Kidney epithelial cell (primary cell): Measurements from ENCODE around the gene ATP5MK. TPM values are rescaled to one million over a fixed set of nuclear protein-coding genes. Genes with fewer than 3 reads are reported as not detected.

Experiments
- DNase-seq: peaks from one replicate; pipeline ENCODE4 v3.0.0-alpha.2; 2010; ENCODE audit warnings: low read depth
- H3K27me3 ChIP-seq: 2 replicates; pipeline ENCODE4 v1.6.0; 2011; ENCODE audit warnings: low read length; ENCODE audit not compliant: control insufficient read depth, insufficient read depth
- H3K36me3 ChIP-seq: 2 replicates; pipeline ENCODE4 v1.5.1; 2011; ENCODE audit warnings: low read length; ENCODE audit not compliant: control insufficient read depth, insufficient read depth
- H3K4me3 ChIP-seq: 2 replicates; pipeline ENCODE4 v1.5.1; 2011; ENCODE audit warnings: low read depth, mild to moderate bottlenecking, control low read depth, low read length
- total RNA-seq: library from RNA; depleted of rRNA; stranded (reverse); fragments of >200 nt; gene quantifications from 2 replicates; pipeline ENCODE4 v1.2.3, GENCODE V29; 2015
- TF ChIP-seq, protein P1 (sequence below): IDR thresholded peaks from 2 replicates; pipeline ENCODE4 v1.5.1; 2011; ENCODE audit warnings: mild to moderate bottlenecking, moderate library complexity, low read length, control low read depth, inconsistent platforms; ENCODE audit not compliant: insufficient read depth, poor library complexity, severe bottlenecking

ATP5MK gene
- total RNA-seq, 1 donor from 2014 or later = 433 TPM

DNA sequence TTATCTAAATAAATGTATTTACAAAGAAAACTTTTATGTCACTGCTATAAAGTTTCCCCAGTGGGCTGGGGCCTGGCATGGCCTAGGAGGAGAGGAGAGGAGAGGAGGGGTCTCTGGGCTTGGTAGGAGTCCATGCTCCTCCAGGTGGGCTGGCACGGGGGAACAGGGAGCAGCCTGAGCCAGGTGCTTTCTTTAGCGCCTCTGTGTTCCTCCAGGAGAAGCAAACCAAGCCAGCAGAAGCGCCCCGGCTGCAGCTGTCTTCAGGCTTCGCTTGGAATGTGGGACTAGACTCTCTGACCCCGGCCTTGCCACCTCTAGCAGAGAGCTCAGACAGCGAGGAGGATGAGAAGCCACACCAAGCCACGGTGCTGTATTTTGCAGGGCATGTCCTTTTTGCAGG, 45.3 kb upstream of the ATP5MK start:
- Histone ChIP-seq H3K27me3 (no peaks in the 10 kb centered on the region), H3K36me3 (peaks cover 2% of the 10 kb centered on the region), H3K4me3 (no peak overlapping the region)
- DNase-seq = no peak
- TF ChIP-seq, protein P1, sequence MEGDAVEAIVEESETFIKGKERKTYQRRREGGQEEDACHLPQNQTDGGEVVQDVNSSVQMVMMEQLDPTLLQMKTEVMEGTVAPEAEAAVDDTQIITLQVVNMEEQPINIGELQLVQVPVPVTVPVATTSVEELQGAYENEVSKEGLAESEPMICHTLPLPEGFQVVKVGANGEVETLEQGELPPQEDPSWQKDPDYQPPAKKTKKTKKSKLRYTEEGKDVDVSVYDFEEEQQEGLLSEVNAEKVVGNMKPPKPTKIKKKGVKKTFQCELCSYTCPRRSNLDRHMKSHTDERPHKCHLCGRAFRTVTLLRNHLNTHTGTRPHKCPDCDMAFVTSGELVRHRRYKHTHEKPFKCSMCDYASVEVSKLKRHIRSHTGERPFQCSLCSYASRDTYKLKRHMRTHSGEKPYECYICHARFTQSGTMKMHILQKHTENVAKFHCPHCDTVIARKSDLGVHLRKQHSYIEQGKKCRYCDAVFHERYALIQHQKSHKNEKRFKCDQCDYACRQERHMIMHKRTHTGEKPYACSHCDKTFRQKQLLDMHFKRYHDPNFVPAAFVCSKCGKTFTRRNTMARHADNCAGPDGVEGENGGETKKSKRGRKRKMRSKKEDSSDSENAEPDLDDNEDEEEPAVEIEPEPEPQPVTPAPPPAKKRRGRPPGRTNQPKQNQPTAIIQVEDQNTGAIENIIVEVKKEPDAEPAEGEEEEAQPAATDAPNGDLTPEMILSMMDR = no peak

DNA sequence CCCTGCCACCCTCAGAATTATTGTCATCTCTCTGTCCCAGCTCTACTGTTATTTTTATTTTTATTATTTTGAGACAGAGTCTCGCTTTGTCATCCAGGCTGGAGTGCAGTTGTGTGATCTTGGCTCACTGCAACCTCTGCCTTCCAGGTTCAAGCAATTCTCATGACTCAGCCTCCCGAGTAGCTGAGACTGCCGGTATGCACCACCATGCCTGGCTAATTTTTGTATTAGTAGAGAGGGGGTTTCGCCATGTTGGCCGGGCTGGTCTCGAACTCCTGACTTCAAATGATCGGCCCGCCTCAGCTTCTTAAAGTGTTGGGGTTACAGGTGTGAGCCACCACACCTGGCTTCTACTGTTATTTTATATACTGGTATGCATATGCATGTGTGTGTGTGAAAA, 44.9 kb upstream of the ATP5MK start:
- TF ChIP-seq, protein P1 = no peak
- no peaks in the 10 kb centered on the region for H3K27me3 ChIP-seq
- DNase-seq = no peak
- H3K36me3 ChIP-seq = peaks cover 2% of the 10 kb centered on the region
- no peak overlapping the region for H3K4me3 ChIP-seq

DNA sequence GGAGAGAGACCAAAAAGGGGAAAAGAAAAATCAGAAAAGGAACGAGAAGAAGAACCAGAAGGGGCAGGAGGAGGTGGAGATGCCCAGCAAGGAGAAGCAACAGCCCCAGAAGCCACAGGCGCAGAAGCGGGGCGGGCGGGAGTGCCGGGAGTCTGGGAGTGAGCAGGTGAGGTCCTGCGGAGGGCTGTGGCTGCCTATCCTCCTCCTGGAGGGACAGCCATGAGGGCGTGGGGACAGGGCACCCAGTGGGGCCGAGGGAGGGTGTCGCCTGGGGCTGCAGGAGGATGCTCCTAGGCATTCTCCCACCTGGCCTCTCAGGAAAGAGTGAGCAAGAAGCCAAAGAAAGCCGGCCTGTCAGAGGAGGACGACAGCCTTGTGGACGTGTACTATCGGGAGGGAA, 44.1 kb upstream of the ATP5MK start:
- no peaks in the 10 kb centered on the region for H3K27me3 ChIP-seq
- no peak overlapping the region for H3K4me3 ChIP-seq
- no peak for DNase-seq
- H3K36me3 ChIP-seq = peaks cover 2% of the 10 kb centered on the region
- TF ChIP-seq, protein P1 = no peak

DNA sequence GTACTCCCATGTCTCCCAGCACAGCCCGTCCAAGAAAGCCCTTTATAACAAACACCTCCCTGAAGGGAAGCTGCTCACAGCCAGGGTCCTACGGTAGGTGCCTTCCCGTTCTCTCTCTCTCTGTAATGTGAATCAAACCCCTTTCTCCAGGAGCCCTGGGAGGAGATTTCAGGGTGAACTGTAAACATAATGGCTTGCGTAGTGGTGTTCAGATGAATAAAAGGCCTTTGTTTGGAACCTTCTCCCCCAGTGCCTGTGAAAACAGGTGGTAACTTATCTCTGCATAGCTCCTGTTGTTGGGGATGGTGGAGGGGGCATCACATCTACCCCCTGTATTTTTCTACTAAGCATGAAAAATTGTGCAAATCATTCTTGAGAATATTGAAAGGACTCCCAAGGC, 43.5 kb upstream of the ATP5MK start:
- H3K4me3 ChIP-seq = no peak overlapping the region
- TF ChIP-seq, protein P1 = no peak
- peaks cover 1% of the 10 kb centered on the region for H3K36me3 ChIP-seq
- H3K27me3 ChIP-seq = no peaks in the 10 kb centered on the region
- DNase-seq = no peak

DNA sequence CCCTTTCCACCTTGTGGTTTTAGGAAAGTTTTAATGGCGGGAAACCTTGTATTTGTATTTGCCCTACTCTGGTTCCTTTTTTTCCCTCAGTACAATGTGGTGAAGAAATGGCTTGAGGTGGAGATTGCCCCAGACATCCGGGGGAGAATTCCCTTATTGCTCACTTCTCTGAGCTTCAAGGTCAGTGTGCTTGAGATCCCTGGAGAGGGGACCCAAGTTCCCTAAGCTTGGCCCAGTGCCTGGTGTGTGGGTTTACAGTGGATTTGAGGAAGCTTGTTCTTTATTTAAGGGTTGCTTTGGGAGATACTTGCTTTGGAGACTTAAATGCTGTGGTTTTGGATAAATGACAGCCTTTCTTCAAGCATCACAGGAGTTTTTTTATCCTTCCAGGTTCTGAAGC, 37.6 kb upstream of the ATP5MK start:
- H3K4me3 ChIP-seq = no peak overlapping the region
- peaks cover 3% of the 10 kb centered on the region for H3K36me3 ChIP-seq
- H3K27me3 ChIP-seq = no peaks in the 10 kb centered on the region
- TF ChIP-seq, protein P1 = no peak
- no peak for DNase-seq

DNA sequence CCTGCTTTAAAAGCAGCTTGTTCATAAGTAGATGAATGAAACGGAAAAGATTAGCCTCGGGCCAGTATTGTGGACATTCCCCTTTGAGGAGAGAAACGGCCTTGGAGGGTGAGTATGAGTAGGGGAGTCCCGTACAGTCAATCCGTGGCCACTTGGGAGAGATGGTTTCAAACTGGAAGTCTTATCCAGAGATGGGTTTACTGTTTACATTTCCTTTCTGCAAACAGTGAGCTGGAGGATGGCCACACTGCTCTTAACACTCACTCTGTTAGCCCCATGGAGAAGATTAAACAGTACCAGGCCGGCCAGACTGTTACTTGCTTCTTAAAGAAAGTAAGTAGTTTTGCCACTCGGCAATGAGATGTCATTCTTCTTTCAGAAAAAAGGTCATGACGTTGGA, 35.6 kb upstream of the ATP5MK start:
- TF ChIP-seq, protein P1 = no peak
- Histone ChIP-seq H3K36me3 (peaks cover 3% of the 10 kb centered on the region), H3K4me3 (no peak overlapping the region), H3K27me3 (no peaks in the 10 kb centered on the region)
- no peak for DNase-seq
